KBM-7 (cell line): ENCODE results near the gene SHISA7.

Experiments used
- DNase-seq: peaks from one replicate; pipeline ENCODE4 v3.0.0-alpha.2; 2015
- in situ Hi-C: fragments of 300-500 bp; cut with MboI; formaldehyde crosslinking; loops from 2 replicates; pipeline ENCODE4 v1.14.3; 2020; ENCODE audit warnings: low sequenced_read_pairs, low pct_unique_long_range_greater_than_20kb, mixed read lengths

The SHISA7 gene

GRCh38 chr19:55383279-55384130, 59.6 kb downstream of the SHISA7 start:
- DNase-seq, result no peak
- in situ Hi-C loops, result no loop called here

DNA sequence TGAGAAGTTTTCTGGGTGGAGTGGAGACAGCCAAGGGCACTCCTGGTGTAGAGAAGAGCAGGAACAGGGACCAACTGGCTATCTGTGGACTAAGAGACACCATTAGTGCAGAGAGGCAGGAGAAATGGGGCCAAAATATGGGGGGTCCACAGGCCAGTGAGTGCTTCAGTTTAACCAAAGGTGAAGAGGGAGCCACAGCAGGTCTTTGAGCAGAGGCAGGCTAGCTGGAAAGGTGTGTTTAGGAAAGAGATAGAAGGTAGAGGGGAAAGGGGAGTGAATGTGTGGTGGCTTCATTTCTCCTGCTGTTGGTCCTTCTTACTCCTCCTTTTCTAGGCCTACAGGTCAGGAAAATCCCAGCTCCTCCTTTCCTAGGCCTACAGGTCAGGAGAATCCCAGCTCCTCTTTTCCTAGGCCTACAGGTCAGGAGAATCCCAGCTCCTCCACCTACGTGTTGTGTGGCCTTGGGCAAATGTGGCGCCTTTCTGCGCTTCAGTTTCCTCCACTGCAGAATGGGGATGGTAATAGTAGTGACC, 60.5 kb downstream of the SHISA7 start:
- DNase-seq, result no peak
- in situ Hi-C loops, result no loop called here

GRCh38 chr19:55382013-55382412, 61.1 kb downstream of the SHISA7 start:
- no peak for DNase-seq
- in situ Hi-C loops, result no loop called here

DNA sequence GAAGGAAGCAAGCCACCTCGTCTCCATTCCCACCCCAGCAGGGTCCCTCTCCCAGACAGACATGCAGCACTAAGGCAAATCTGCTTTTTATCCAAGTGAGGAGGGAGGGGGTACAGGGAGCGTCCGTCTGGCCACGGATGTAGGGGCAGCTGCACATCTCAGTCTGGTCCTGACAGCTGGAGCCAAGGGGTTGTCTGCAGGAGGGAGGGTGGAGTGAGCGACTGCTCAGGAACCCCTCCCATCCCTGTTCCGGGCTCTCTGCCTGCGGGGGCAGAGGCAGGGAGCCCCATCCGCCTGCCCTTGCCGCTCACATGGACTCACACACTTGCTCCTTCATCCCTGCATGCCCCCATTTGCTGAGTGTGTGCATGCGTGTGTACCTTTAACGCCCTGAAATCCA, 63.9 kb downstream of the SHISA7 start:
- no peak for DNase-seq
- in situ Hi-C loops, result no loop called here
